BJ (cell line): Measurements from ENCODE around the gene NAA38. TPM values are rescaled to one million over a fixed set of nuclear protein-coding genes. Genes with fewer than 3 reads are reported as not detected.

ENCODE experiments used
- CTCF ChIA-PET: fragments of 350-600 bp; formaldehyde crosslinking; extraction: SDS; loops from one replicate; lab custom pipeline; 2021; ENCODE audit warnings: antibody characterized with exemption, inconsistent platforms; lab: Yijun Ruan, JAX
- POLR2A ChIA-PET: fragments of 300-600 bp; sonication (Branson Sonifier 250); formaldehyde crosslinking; extraction: SDS; loops from one replicate; lab custom pipeline; 2021; ENCODE audit warnings: antibody characterized with exemption; lab: Charles Lee
- DNase-seq: peaks from one replicate; pipeline ENCODE4 v3.0.0-alpha.2; 2011; ENCODE audit warnings: low read depth
- H3K27me3 ChIP-seq: 2 replicates; pipeline ENCODE4 v1.6.0; 2011; ENCODE audit warnings: low read length; ENCODE audit not compliant: control insufficient read depth, insufficient read depth
- H3K36me3 ChIP-seq: 2 replicates; pipeline ENCODE4 v1.5.1; 2011; ENCODE audit warnings: low read length; ENCODE audit not compliant: control insufficient read depth, insufficient read depth
- H3K4me3 ChIP-seq: 2 replicates; pipeline ENCODE4 v1.5.1; 2011; ENCODE audit warnings: low read depth, mild to moderate bottlenecking, control low read depth, low read length
- polyA plus RNA-seq: library from polyadenylated mRNA; depleted of rRNA; stranded (reverse); fragments of >200 nt; gene quantifications from 2 replicates; pipeline ENCODE4 v1.2.3, GENCODE V29; 2011
- TF ChIP-seq, protein P1 (sequence below): IDR thresholded peaks from 2 replicates; pipeline ENCODE4 v1.5.1; 2011; ENCODE audit warnings: low read depth, mild to moderate bottlenecking, control low read depth, inconsistent platforms, low read length, moderate library complexity; ENCODE audit not compliant: insufficient read depth

NAA38 gene
- polyA plus RNA-seq, 1 experiment, result 82.7 TPM

DNA sequence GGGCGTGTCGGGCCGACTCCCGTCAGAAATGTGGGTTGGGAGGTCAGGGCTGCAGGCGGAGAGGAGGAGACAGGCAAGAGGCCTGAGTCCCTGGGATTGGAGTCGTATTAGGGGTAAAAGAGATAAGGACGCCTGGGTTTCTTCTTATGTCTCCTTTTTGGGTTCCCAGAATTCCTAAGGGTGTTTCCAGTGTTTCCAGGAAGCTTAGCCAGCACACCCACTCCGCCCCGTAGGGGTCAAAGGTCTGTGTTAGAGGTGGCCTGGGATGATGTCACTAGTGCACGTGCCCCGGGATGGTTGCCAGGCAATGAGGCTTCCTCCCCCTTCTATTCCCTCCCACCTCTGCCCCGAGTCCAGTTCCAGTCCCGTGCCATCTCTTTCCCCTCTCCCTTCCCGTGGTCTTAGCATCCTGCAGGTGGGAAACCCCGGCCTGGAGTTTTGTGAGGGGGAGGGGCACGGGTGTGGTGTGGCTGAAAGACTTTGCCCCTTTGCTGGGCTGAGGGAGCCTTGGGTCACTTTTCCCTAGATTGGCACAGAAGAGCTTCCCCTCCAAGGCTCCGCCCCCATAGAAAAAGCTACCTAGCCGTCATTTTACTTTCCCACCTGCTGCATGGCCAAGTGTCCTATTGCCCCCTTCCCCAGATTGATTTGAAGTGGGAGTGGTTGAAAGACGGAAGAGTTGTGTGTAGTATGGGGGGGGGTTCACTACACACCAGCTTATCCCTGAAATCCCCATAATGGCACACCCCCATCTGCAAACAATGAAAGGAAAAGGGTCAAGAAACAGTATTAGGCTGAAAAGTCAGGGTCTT, 20.6 kb downstream of the NAA38 start:
- Histone ChIP-seq H3K36me3 (peaks cover 5% of the 10 kb centered on the region; the same call in 1 of the 2 replicates), H3K4me3 (peak overlapping the region; percentile 85), H3K27me3 (no peaks in the 10 kb centered on the region)
- POLR2A ChIA-PET, result interaction anchor here (0.6 to 0.8 kb wide), 2 partner anchors 8 to 20 kb away, joined by 3 read pairs; partner anchors contain the start of gene NAA38
- CTCF ChIA-PET, result interaction anchor here (1.2 to 2.4 kb wide), 5 partner anchors 20 to 93 kb away, joined by 3 to 13 read pairs (median 11); partner anchors contain the start of genes CYB5D1, NAA38 and TMEM88
- TF ChIP-seq, protein P1, sequence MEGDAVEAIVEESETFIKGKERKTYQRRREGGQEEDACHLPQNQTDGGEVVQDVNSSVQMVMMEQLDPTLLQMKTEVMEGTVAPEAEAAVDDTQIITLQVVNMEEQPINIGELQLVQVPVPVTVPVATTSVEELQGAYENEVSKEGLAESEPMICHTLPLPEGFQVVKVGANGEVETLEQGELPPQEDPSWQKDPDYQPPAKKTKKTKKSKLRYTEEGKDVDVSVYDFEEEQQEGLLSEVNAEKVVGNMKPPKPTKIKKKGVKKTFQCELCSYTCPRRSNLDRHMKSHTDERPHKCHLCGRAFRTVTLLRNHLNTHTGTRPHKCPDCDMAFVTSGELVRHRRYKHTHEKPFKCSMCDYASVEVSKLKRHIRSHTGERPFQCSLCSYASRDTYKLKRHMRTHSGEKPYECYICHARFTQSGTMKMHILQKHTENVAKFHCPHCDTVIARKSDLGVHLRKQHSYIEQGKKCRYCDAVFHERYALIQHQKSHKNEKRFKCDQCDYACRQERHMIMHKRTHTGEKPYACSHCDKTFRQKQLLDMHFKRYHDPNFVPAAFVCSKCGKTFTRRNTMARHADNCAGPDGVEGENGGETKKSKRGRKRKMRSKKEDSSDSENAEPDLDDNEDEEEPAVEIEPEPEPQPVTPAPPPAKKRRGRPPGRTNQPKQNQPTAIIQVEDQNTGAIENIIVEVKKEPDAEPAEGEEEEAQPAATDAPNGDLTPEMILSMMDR, result no peak
- no peak for DNase-seq

DNA sequence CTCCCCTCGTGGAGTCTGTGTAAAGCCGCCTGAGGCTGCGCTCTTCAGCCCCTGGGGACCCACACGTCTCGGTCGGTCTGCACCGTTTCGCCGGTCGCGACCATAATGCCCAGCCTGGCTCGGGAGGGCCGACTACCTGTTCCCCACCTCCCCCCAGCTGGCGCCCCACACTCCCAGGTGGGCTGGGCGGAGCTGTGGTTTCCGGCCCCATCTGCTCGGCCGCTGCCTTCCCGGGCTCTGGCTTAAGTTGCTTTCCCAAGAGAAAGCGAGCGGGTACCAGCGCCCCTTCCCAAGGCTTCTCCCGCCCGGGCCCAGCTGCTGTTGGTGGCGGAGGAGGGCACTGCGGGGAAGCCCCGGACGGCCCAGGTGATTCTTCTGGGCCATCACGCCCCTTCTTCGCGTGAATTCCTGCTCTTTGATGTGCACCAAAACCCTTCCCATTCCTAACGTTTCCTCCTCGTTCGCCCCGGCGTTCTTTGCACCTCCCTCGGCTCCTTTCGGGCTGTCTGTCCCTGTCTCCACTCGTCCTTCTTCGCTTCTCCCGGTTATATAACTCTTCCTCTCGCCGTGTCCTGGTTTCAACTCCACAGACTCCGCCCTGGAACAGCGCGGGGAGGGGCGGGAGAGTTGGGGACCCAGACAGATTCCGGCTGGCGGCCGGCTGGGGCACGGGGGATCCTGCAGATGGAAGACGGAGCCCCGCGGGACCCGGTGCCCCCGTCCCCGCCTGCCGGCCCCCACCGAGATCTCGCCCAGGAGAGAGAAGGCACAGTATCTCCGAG, 21.4 kb downstream of the NAA38 start:
- CTCF ChIA-PET, result interaction anchor here (1.0 to 3.4 kb wide), 12 partner anchors 10 to 286 kb away, joined by 3 to 26 read pairs (median 6); partner anchors contain the start of gene NAA38
- TF ChIP-seq, protein P1, result no peak
- Histone ChIP-seq H3K4me3 (peak overlapping the region; percentile 85), H3K36me3 (0 out of 2 replicates have a peak, but pooled peaks cover 2% of the 10 kb centered on the region), H3K27me3 (no peaks in the 10 kb centered on the region; the same call in 1 of the 2 replicates)
- POLR2A ChIA-PET, result no interaction called here
- DNase-seq, result no peak

GRCh38 chr17:7834957-7835813, 22.2 kb downstream of the NAA38 start:
- DNase-seq, result peak; percentile 91
- TF ChIP-seq, protein P1, result peak; percentile 95
- Histone ChIP-seq H3K36me3 (0 out of 2 replicates have a peak, but pooled peaks cover under 1% of the 10 kb centered on the region), H3K27me3 (peaks cover 2% of the 10 kb centered on the region; the same call in 1 of the 2 replicates), H3K4me3 (peak overlapping the region; percentile 85)
- POLR2A ChIA-PET, result no interaction called here
- CTCF ChIA-PET, result interaction anchor here (0.5 to 3.4 kb wide), 23 partner anchors 8 to 287 kb away, joined by 3 to 26 read pairs (median 4); partner anchors contain the start of gene NAA38

- TF ChIP-seq, protein P1, result no peak
- DNase-seq, result no peak
Measured at GRCh38 chr17:7834542-7834956, 22.8 kb downstream of the NAA38 start.

More at GRCh38 chr17:7834542-7834956, 22.8 kb downstream of the NAA38 start:
- Histone ChIP-seq H3K27me3 (peaks cover 4% of the 10 kb centered on the region), H3K36me3 (no peaks in the 10 kb centered on the region), H3K4me3 (peak overlapping the region; percentile 85)
- ChIA-PET CTCF (interaction anchor here (0.8 to 3.4 kb wide), 19 partner anchors 10 to 224 kb away, joined by 3 to 26 read pairs (median 5); partner anchors contain the start of gene NAA38), POLR2A (no interaction called here)
